T1000 (cell line): Measurements from ENCODE around the gene PIP4K2B.

Experiments
- DNase-seq: peaks from one replicate; lab custom pipeline; 2025; ENCODE audit warnings: mixed read lengths; lab: John Stamatoyannopoulos, UW

Gene PIP4K2B

GRCh38 chr17:38779965-38780752 is 19.2 kb downstream of the PIP4K2B start:
- no peak for DNase-seq

DNA sequence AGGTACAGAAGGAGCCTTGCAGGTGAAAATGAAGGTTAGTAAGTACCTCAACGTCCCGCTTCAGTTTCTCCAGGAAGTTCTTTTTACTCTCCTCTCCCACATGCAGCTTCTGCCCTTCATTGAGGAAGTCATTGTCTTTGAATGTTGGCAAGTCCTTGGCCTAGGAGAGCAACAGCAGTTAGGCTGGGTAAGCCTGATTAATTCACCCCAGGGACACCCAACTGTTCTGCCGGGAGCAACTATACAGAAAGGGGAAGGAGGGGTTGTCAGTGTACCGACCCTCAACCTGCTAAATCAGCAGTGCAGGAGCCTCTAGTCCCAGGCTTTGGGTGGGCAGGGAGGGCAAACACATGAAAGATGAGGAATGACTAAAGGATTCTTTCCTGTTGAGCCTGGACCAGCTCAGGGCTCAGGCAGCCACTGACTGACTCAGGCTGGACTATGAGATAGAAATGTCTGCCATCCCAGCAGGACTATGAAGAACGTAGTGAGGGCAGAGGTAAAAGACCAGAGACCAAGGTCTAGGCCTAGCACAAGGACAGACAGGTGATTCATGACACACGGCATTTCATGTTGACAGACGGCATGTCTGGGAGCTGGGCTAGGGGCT is 21.6 kb downstream of the PIP4K2B start:
- DNase-seq = no peak

- DNase-seq = no peak
These were observed 26.1 kb downstream of the PIP4K2B start for GRCh38 chr17:38773258-38773657.

- no peak for DNase-seq
These were observed 30.9 kb downstream of the PIP4K2B start for GRCh38 chr17:38768417-38768816.

- DNase-seq = no peak
These were observed 33.0 kb downstream of the PIP4K2B start for GRCh38 chr17:38766341-38766740.

DNA sequence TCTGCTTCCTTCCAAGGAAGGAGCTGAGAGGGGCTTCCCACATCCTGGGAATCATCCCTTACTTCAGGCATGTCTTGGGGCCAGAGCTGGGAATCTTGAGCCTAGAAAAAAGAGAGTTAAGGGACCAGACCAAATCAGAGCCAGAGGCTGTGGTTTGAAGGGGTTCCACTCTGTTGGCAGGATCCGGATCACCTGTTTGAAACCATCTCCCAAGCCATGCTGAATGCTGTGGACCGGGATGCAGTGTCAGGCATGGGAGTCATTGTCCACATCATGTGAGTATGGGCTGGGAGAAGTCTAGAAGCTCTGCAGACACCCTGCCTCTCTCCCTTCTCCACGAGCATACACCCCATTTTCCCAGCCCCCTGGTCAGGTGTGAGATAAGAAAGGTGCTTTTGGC is 37.1 kb downstream of the PIP4K2B start:
- no peak for DNase-seq

GRCh38 chr17:38761612-38762011 is 37.7 kb downstream of the PIP4K2B start:
- no peak for DNase-seq

DNA sequence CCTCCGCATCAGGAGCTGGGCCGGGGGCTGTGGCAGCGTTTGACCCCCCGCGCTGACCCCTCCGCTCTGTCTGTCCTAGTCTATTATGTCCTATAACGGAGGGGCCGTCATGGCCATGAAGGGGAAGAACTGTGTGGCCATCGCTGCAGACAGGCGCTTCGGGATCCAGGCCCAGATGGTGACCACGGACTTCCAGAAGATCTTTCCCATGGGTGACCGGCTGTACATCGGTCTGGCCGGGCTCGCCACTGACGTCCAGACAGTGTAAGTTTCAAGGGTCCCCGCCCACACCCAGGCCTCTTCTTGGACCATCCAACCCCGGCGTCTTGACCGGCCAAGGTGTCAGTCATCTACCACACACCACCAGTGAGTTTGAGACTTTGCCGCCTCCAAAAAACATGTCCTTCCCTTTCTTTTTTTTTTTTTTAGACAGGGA is 46.3 kb downstream of the PIP4K2B start:
- no peak for DNase-seq

GRCh38 chr17:38752308-38753070 is 46.9 kb downstream of the PIP4K2B start, which contains the start of gene PSMB3:
TSS of gene PSMB3 (plus strand) at chr17:38752741. CDS start at chr17:38752827, 86 bp downstream.
- DNase-seq = peak; percentile 97

GRCh38 chr17:38751808-38752307 is 47.5 kb downstream of the PIP4K2B start:
- DNase-seq = peak; percentile 88

- no peak for DNase-seq
These were observed 48.1 kb downstream of the PIP4K2B start for GRCh38 chr17:38751144-38751807.

- DNase-seq = no peak
These were observed 48.8 kb downstream of the PIP4K2B start for GRCh38 chr17:38750312-38751121.

- DNase-seq = no peak
These were observed 49.4 kb downstream of the PIP4K2B start for GRCh38 chr17:38750044-38750311.

DNA sequence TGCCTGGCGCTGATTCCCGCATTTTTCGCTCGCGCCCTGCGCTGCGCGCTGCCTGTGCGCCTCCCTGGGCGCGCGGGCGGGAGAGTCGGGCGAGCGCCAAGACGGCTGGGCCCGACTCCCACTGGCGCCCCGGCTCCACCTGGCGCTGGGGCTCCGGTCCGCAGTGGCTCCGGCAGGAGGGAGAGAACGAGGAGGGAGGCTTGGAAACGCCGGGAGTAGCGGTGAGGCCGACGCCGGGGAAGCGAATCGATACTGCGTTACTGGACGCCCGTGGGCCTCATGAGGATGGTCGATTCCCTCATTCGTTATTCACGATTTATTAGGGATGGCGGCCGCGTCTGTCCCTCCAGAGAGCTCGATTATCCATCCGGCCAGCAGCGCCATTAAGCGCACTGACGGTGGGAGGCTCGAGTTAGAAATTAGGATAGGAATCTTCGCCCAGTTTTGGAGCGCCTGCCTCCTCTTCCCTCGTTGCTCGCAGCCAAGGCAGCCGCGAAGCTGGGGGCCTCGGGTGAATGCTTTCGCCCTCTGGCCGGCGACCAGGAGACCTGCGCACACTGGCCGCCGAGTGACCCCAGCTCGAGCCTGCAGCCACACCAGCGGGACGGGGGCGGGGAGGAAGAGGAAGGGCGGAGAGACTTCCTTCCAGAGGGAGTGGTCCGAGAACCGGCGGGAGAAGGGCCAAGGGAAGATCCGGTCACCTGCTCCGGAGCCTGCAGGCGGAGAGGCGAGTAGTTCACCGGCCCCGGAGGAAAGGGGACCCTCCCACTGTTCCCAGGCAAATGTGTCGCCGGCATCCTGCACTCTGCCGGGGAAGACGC is 49.9 kb downstream of the PIP4K2B start:
- DNase-seq = peak; percentile 53

DNA sequence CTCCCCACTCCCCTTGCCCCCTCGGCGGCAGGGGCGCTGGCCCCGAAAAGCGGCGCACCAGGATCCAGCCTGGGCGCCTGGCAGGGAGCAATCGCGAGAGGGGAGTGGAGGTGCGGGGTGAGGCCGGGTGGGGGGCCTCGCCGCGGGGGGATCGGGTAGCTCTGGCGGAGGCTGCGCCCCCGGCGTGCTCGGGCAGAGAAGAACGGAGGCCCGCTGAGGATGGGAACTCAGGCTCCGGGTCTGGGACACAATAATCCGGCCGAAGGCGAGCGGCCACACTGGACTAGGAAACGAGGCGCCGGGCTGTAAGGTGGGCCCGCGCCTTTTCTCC is 50.5 kb downstream of the PIP4K2B start:
- DNase-seq = no peak

GRCh38 chr17:38748149-38748891 is 51.0 kb downstream of the PIP4K2B start, which contains the start of gene PCGF2:
TSS of gene PCGF2 (minus strand) at chr17:38748336. CDS start at chr17:38740402, 7,934 bp downstream.
- peak; percentile 68 for DNase-seq

DNA sequence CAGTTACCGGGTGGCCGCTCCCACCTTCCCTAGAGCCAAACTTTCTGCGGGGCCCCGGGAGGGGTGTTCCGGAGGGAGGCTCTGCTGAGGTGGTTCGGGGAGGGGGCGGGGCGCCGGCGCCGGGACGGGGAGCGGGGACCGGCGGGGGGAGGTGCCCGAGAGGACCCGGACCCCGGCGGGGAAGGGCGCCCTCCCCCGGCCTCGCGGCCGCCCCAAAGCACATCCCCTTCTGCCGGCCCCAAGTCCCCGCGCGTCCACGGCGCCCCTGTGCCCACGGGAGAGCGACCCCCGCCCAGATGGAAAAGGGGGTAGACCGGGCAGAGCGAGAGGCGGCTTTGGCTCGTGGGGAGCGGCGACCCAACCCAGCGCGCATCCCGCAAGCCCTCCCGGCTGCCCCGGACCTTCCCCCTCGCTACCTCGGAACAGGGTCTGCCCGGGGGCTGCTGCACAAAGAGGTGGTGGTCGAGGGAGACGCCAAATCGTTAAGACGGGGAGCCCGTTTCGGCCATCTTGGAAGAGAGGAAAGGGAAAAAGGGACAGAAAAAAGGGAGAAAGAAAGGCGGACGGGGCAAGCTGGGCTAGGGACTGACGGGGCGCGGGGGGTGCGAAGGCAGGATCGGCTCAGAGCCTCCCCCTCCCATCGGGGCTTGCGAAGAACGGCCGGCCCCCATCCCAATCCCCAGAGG is 51.8 kb downstream of the PIP4K2B start:
- peak; percentile 48 for DNase-seq

DNA sequence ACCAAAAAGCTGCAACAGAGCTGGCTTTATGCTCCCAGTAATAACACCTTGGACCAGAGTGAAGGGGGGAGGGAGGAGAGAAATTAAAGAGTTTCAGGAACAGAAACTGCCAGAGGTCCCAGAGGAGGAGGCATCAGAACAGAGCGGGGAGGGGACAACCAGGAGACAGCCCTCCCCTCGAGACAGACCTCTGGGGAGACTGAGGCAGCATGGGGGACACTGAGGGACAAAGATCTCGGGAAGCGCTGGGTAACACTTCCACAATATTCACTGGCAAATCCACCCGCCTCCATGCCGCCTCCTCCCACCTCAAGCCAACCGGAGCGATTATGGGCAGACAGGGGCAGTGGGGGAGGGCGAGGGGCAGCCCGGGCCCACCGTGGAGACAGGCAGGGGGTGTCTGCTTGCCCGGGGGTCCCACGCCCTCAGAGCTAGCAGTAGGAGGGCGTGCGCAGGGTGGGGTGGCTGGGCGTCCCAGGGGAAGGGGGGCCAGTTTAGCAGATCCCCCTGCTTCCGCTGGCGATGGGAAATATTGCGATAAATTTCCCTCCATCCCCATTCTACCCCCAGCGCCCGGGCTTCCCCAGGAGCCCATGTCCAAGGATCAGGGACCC is 52.4 kb downstream of the PIP4K2B start:
- DNase-seq = no peak
